ENCODE measurements around the gene BANF1. TPM values are rescaled to one million over a fixed set of nuclear protein-coding genes. Genes with fewer than 3 reads are reported as not detected.

BANF1 gene
- 385 to 515 TPM (median 496 TPM) in 5 replicates for total RNA-seq (2022; extraction: Qiagen RNA extraction)

GRCh38 chr11:66001942-66002647 is at the start of gene BANF1, which contains the start of gene EIF1AD:
TSS of gene BANF1 (plus strand) at chr11:66002503. CDS start at chr11:66003251, 748 bp downstream.
TSS of gene EIF1AD (minus strand) at chr11:66002157. CDS start at chr11:66000389, 1,768 bp downstream.

GRCh38 chr11:65961267-65962140 is 40.8 kb upstream of the BANF1 start, which contains the start of gene SART1:
TSS of gene SART1 (plus strand) at chr11:65961734. CDS start at chr11:65961781, 47 bp downstream.

GRCh38 chr11:66011785-66012303 is 9.5 kb downstream of the BANF1 start, which contains the start of gene CST6:
TSS of gene CST6 (plus strand) at chr11:66012008. CDS start at chr11:66012045, 37 bp downstream.

GRCh38 chr11:66026017-66026529 is 23.8 kb downstream of the BANF1 start, which contains the start of gene CATSPER1:
TSS of gene CATSPER1 (minus strand) at chr11:66026479. CDS start at chr11:66026379, 100 bp downstream.

GRCh38 chr11:66048547-66049323 is 46.4 kb downstream of the BANF1 start, which contains the start of gene GAL3ST3:
TSS of gene GAL3ST3 (minus strand) at chr11:66049161. CDS start at chr11:66045415, 3,746 bp downstream.

GRCh38 chr11:66051766-66052663 is 49.7 kb downstream of the BANF1 start, which contains the start of gene SF3B2:
TSS of gene SF3B2 (plus strand) at chr11:66052364. CDS start at chr11:66052385, 21 bp downstream.

Other genes with a start within 250 kb of the BANF1 start
- gene AP5B1, start 221.5 kb upstream of the BANF1 start, total RNA-seq (2022; extraction: Qiagen RNA extraction), result 7.6 to 13.5 TPM (median 11.9 TPM) in 5 replicates
- 0.02 to 0.09 TPM (median 0.07 TPM) in 3 of 5 replicates, not detected in the others for gene OVOL1, start 215.4 kb upstream of the BANF1 start, total RNA-seq (2022; extraction: Qiagen RNA extraction)
- gene SNX32, start 168.5 kb upstream of the BANF1 start, total RNA-seq (2022; extraction: Qiagen RNA extraction), result 0.06 to 0.27 TPM (median 0.08 TPM) in 3 of 5 replicates, not detected in the others
- 1,930 to 2,323 TPM (median 2,279 TPM) in 5 replicates for gene CFL1, start 144.3 kb upstream of the BANF1 start, total RNA-seq (2022; extraction: Qiagen RNA extraction)
- gene MUS81, start 142.1 kb upstream of the BANF1 start, total RNA-seq (2022; extraction: Qiagen RNA extraction), result 25.2 to 36.4 TPM (median 34.5 TPM) in 5 replicates
- 0.77 to 1.4 TPM (median 1.2 TPM) in 5 replicates for gene EFEMP2, start 129.7 kb upstream of the BANF1 start, total RNA-seq (2022; extraction: Qiagen RNA extraction)
- 0.06 to 0.16 TPM in 2 of 5 replicates, not detected in the others for gene CTSW, start 122.7 kb upstream of the BANF1 start, total RNA-seq (2022; extraction: Qiagen RNA extraction)
- gene FIBP, start 114.0 kb upstream of the BANF1 start, total RNA-seq (2022; extraction: Qiagen RNA extraction), result 71.8 to 97.2 TPM (median 89.4 TPM) in 5 replicates
- gene CCDC85B, start 111.8 kb upstream of the BANF1 start, total RNA-seq (2022; extraction: Qiagen RNA extraction), result 24.4 to 53.2 TPM (median 49.6 TPM) in 5 replicates
- 148 to 236 TPM (median 164 TPM) in 5 replicates for gene FOSL1, start 102.1 kb upstream of the BANF1 start, total RNA-seq (2022; extraction: Qiagen RNA extraction)
- gene C11orf68, start 83.4 kb upstream of the BANF1 start, total RNA-seq (2022; extraction: Qiagen RNA extraction), result 40.6 to 65.5 TPM (median 61.3 TPM) in 5 replicates
- gene DRAP1, start 83.1 kb upstream of the BANF1 start, total RNA-seq (2022; extraction: Qiagen RNA extraction), result 196 to 277 TPM (median 239 TPM) in 5 replicates
- gene TSGA10IP, start 57.0 kb upstream of the BANF1 start, total RNA-seq (2022; extraction: Qiagen RNA extraction), result not detected in 5 replicates
- gene SART1, start 40.8 kb upstream of the BANF1 start, total RNA-seq (2022; extraction: Qiagen RNA extraction), result 46.6 to 64.2 TPM (median 61.5 TPM) in 5 replicates
- gene EIF1AD, start 346 bp upstream of the BANF1 start, total RNA-seq (2022; extraction: Qiagen RNA extraction), result 37.5 to 48.4 TPM (median 38.6 TPM) in 5 replicates
- not detected in 5 replicates for gene CST6, start 9.5 kb downstream of the BANF1 start, total RNA-seq (2022; extraction: Qiagen RNA extraction)
- 1.4 to 1.9 TPM (median 1.8 TPM) in 5 replicates for gene CATSPER1, start 24.0 kb downstream of the BANF1 start, total RNA-seq (2022; extraction: Qiagen RNA extraction)
- gene GAL3ST3, start 46.7 kb downstream of the BANF1 start, total RNA-seq (2022; extraction: Qiagen RNA extraction), result not detected in 5 replicates
- 166 to 184 TPM (median 170 TPM) in 5 replicates for gene SF3B2, start 49.9 kb downstream of the BANF1 start, total RNA-seq (2022; extraction: Qiagen RNA extraction)
- gene PACS1, start 67.8 kb downstream of the BANF1 start, total RNA-seq (2022; extraction: Qiagen RNA extraction), result 48.9 to 85.2 TPM (median 76.8 TPM) in 5 replicates